ENCODE data around the gene FAAH. TPM values are rescaled to one million over a fixed set of nuclear protein-coding genes. Genes with fewer than 3 reads are reported as not detected.
"Not testable (repeated sequence)": the region's sequence is repeated elsewhere in the genome, so short reads cannot be mapped to it uniquely, and the experiment has no call there.

Gene FAAH
- total and polyA plus RNA-seq, 2 of the 13 experiments (the other 11 are each of a cell fraction or from before 2014, with no cell fraction given) = 5.4 to 11.0 TPM

DNA sequence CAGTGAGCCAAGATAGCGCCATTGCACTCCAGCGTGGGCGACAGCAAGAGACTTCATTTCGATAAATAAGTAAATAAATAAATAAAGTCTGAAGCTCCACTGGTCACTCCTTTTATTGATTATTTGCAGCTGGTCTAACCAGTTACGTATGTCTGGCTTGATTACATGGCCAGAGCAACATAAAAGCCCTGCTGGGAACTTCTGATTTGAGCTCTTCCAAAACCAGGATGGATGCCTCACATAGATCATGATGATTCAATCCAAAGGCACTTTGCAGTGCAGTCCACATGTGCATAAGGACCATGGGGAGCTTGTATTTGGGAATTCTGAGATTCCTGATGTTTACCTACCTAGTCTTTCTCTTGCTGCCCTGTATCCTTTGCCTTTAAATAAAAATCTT, 29.5 kb upstream of the FAAH start (continued):
- TF ChIP-seq ZBTB46 (CRISPR knock-in tag; IDR thresholded peaks at IDR 0.05; ENCODE audit: borderline replicate concordance) (no peak), IRF2 (CRISPR knock-in tag; IDR thresholded peaks at IDR 0.05) (no peak), FOSL1 (CRISPR knock-in tag; IDR thresholded peaks at IDR 0.05; ENCODE audit: borderline replicate concordance) (no peak), FOXM1 (CRISPR knock-in tag; IDR thresholded peaks at IDR 0.05) (no peak), ZNF446 (CRISPR knock-in tag; IDR thresholded peaks at IDR 0.05) (no peak)

- in situ Hi-C loops (cut with HindIII; ENCODE audit: extremely low pct_ligation_motif_present, low pct_unique_long_range_greater_than_20kb); intact Hi-C loops (cut with micrococcal nuclease; ENCODE audit: unreplicated experiment); H3K9ac ChIP-seq (ENCODE audit: insufficient read depth, low read depth, low read length); H3K4me2 ChIP-seq (ENCODE audit: low read depth, low read length); BruUV-seq (replicated peaks); H3K4me3 ChIP-seq (replicated peaks in 1 of 3; ENCODE audit: insufficient read depth in 1 of 3, low read depth in 2 of 3, low read length in 3 of 3); POLR2A ChIA-PET; H3K9me3 ChIP-seq (ENCODE audit: low read length); H2AFZ ChIP-seq (ENCODE audit: low read length); H3K27ac ChIP-seq (ENCODE audit: extremely low read length, insufficient read depth, low read length); CTCF ChIA-PET (ENCODE audit: low intra/inter-chr PET ratio, low total read pairs); H3K27me3 ChIP-seq (ENCODE audit: control insufficient read depth in 1 of 2, insufficient read depth in 2 of 2, low read length in 2 of 2); DNase-seq (ENCODE audit: low spot score); FAIRE-seq; H4K20me1 ChIP-seq (ENCODE audit: insufficient read depth, low read length); H3K79me2 ChIP-seq (ENCODE audit: insufficient read depth, low read length); ATAC-seq: not testable (repeated sequence)
- Histone ChIP-seq H3K4me1 (ENCODE audit: insufficient read depth, low read length) (peaks cover 19% of the 10 kb centered on the region), H3K36me3 (replicated peaks in 1 of 2; ENCODE audit: control insufficient read depth in 1 of 2, insufficient read depth in 2 of 2, low read length in 2 of 2) (peaks cover 12 to 29% of the 10 kb centered on the region in 2 experiments)
- WGBS (ENCODE audit: low lambda C conversion rate) = 99% methylated on average over 8 of the region's 8 CpGs
Measured at GRCh38 chr1:46365796-46366195, 28.3 kb upstream of the FAAH start.

- H3K9ac ChIP-seq (ENCODE audit: insufficient read depth, low read depth, low read length) = no peak overlapping the region
- peaks cover 19% of the 10 kb centered on the region for H3K4me1 ChIP-seq (ENCODE audit: insufficient read depth, low read length)
- FAIRE-seq (no peak), DNase-seq (ENCODE audit: low spot score) (no peak), ATAC-seq (no peak)
- no peaks in the 10 kb centered on the region for H3K9me3 ChIP-seq (ENCODE audit: low read length)
- peaks cover 5 to 16% of the 10 kb centered on the region in 2 experiments for H3K36me3 ChIP-seq (replicated peaks in 1 of 2; ENCODE audit: control insufficient read depth in 1 of 2, insufficient read depth in 2 of 2, low read length in 2 of 2)
- CTCF ChIA-PET (ENCODE audit: low intra/inter-chr PET ratio, low total read pairs) = no interaction called here
- WGBS (ENCODE audit: low lambda C conversion rate) = over 99% methylated on average over 3 of the region's 3 CpGs
- POLR2A ChIA-PET = no interaction called here
- no peaks in the 10 kb centered on the region for H3K79me2 ChIP-seq (ENCODE audit: insufficient read depth, low read length)
- intact Hi-C loops (cut with micrococcal nuclease; ENCODE audit: unreplicated experiment) = no loop called here
- no peak overlapping the region for H3K27ac ChIP-seq (ENCODE audit: extremely low read length, insufficient read depth, low read length)
- H4K20me1 ChIP-seq (ENCODE audit: insufficient read depth, low read length) = no peaks in the 10 kb centered on the region
- H2AFZ ChIP-seq (ENCODE audit: low read length) = no peak overlapping the region
- H3K4me2 ChIP-seq (ENCODE audit: low read depth, low read length) = no peak overlapping the region
- no peak overlapping the region for H3K4me3 ChIP-seq (replicated peaks in 1 of 3; ENCODE audit: insufficient read depth in 1 of 3, low read depth in 2 of 3, low read length in 3 of 3)
- in situ Hi-C loops (cut with HindIII; ENCODE audit: extremely low pct_ligation_motif_present, low pct_unique_long_range_greater_than_20kb) = no loop called here
- no peaks in the 10 kb centered on the region for H3K27me3 ChIP-seq (ENCODE audit: control insufficient read depth in 1 of 2, insufficient read depth in 2 of 2, low read length in 2 of 2)
- BruUV-seq (replicated peaks) = no TSS peak
- no peak for TF ChIP-seq SKI (IDR thresholded peaks at IDR 0.05; ENCODE audit: partially characterized antibody)
- TF ChIP-seq ZNF576 (CRISPR knock-in tag; IDR thresholded peaks at IDR 0.05) = no peak
Measured at GRCh38 chr1:46367072-46367471, 27.0 kb upstream of the FAAH start.
